Measurements from ENCODE around the gene APPL2.

The APPL2 gene

GRCh38 chr12:105222284-105222655, 13.7 kb downstream of the APPL2 start:
- H3K9me2 ChIP-seq (replicated peaks; ENCODE audit: control insufficient read depth, low read length): no peaks in the 10 kb centered on the region
- no peaks in the 10 kb centered on the region for H3K27me3 ChIP-seq (ENCODE audit: control insufficient read depth, low read length)
- no peak overlapping the region for H3K4me3 ChIP-seq (ENCODE audit: low read length)
- H3K4me2 ChIP-seq (ENCODE audit: low read length): no peak overlapping the region
- H3K36me3 ChIP-seq (ENCODE audit: control insufficient read depth, low read length): peaks cover 14% of the 10 kb centered on the region; the same call in 1 of the 2 replicates
- H3K9me3 ChIP-seq (ENCODE audit: control insufficient read depth, insufficient read depth, low read length): no peaks in the 10 kb centered on the region
- no peaks in the 10 kb centered on the region for H3F3A ChIP-seq (ENCODE audit: control insufficient read depth, insufficient read depth)
- no peaks in the 10 kb centered on the region for H3K4me1 ChIP-seq (ENCODE audit: control insufficient read depth, low read length)
- TF ChIP-seq EZH2phosphoT487 (IDR thresholded peaks at IDR 0.05; ENCODE audit: borderline replicate concordance, low read length): no peak
- no peak for TF ChIP-seq CTCF (IDR thresholded peaks at IDR 0.05; ENCODE audit: low read depth, low read length, poor library complexity, severe bottlenecking)
- no peak overlapping the region for H3K27ac ChIP-seq (ENCODE audit: low read depth, low read length)
- no peaks in the 10 kb centered on the region for H4K20me1 ChIP-seq (ENCODE audit: control insufficient read depth, insufficient read depth, low read depth, low read length)
- H3K79me2 ChIP-seq (ENCODE audit: control insufficient read depth, low read length): no peaks in the 10 kb centered on the region

GRCh38 chr12:105221583-105222283, 14.2 kb downstream of the APPL2 start:
- Histone ChIP-seq H4K20me1 (ENCODE audit: control insufficient read depth, insufficient read depth, low read depth, low read length) (no peaks in the 10 kb centered on the region), H3F3A (ENCODE audit: control insufficient read depth, insufficient read depth) (no peaks in the 10 kb centered on the region), H3K9me2 (replicated peaks; ENCODE audit: control insufficient read depth, low read length) (no peaks in the 10 kb centered on the region), H3K4me1 (ENCODE audit: control insufficient read depth, low read length) (no peaks in the 10 kb centered on the region), H3K36me3 (ENCODE audit: control insufficient read depth, low read length) (peaks cover 15% of the 10 kb centered on the region), H3K27me3 (ENCODE audit: control insufficient read depth, low read length) (no peaks in the 10 kb centered on the region), H3K27ac (ENCODE audit: low read depth, low read length) (no peak overlapping the region), H3K9me3 (ENCODE audit: control insufficient read depth, insufficient read depth, low read length) (no peaks in the 10 kb centered on the region), H3K4me2 (ENCODE audit: low read length) (no peak overlapping the region), H3K4me3 (ENCODE audit: low read length) (no peak overlapping the region), H3K79me2 (ENCODE audit: control insufficient read depth, low read length) (no peaks in the 10 kb centered on the region)
- TF ChIP-seq CTCF (IDR thresholded peaks at IDR 0.05; ENCODE audit: low read depth, low read length, poor library complexity, severe bottlenecking) (no peak), EZH2phosphoT487 (IDR thresholded peaks at IDR 0.05; ENCODE audit: borderline replicate concordance, low read length) (no peak)

- Histone ChIP-seq H3K9me3 (ENCODE audit: control insufficient read depth, insufficient read depth, low read length) (no peaks in the 10 kb centered on the region), H3K27ac (ENCODE audit: low read depth, low read length) (no peak overlapping the region), H3K9me2 (replicated peaks; ENCODE audit: control insufficient read depth, low read length) (no peaks in the 10 kb centered on the region), H3F3A (ENCODE audit: control insufficient read depth, insufficient read depth) (no peaks in the 10 kb centered on the region), H3K79me2 (ENCODE audit: control insufficient read depth, low read length) (no peaks in the 10 kb centered on the region), H3K27me3 (ENCODE audit: control insufficient read depth, low read length) (no peaks in the 10 kb centered on the region), H3K4me1 (ENCODE audit: control insufficient read depth, low read length) (no peaks in the 10 kb centered on the region), H3K36me3 (ENCODE audit: control insufficient read depth, low read length) (peaks cover 17% of the 10 kb centered on the region), H3K4me3 (ENCODE audit: low read length) (no peak overlapping the region), H3K4me2 (ENCODE audit: low read length) (no peak overlapping the region), H4K20me1 (ENCODE audit: control insufficient read depth, insufficient read depth, low read depth, low read length) (no peaks in the 10 kb centered on the region)
- TF ChIP-seq CTCF (IDR thresholded peaks at IDR 0.05; ENCODE audit: low read depth, low read length, poor library complexity, severe bottlenecking) (no peak), EZH2phosphoT487 (IDR thresholded peaks at IDR 0.05; ENCODE audit: borderline replicate concordance, low read length) (no peak)
Measured at GRCh38 chr12:105220929-105221290, 15.1 kb downstream of the APPL2 start.

All from DOHH2 (cell line).